GM10266 (cell line): Measurements from ENCODE around the gene KCNIP3.
"Not testable (repeated sequence)": the region's sequence is repeated elsewhere in the genome, so short reads cannot be mapped to it uniquely, and the experiment has no call there.

ENCODE experiments used
- DNase-seq: peaks from one replicate; pipeline ENCODE4 v3.0.0; 2012; ENCODE audit errors: extremely low spot score
- TF ChIP-seq, protein P1 (sequence below): IDR thresholded peaks from 2 replicates; pipeline ENCODE4 v1.5.1; 2012; ENCODE audit warnings: mild to moderate bottlenecking, low read depth; ENCODE audit not compliant: control insufficient read depth, insufficient read depth; ENCODE audit errors: missing control alignments

The KCNIP3 gene

DNA sequence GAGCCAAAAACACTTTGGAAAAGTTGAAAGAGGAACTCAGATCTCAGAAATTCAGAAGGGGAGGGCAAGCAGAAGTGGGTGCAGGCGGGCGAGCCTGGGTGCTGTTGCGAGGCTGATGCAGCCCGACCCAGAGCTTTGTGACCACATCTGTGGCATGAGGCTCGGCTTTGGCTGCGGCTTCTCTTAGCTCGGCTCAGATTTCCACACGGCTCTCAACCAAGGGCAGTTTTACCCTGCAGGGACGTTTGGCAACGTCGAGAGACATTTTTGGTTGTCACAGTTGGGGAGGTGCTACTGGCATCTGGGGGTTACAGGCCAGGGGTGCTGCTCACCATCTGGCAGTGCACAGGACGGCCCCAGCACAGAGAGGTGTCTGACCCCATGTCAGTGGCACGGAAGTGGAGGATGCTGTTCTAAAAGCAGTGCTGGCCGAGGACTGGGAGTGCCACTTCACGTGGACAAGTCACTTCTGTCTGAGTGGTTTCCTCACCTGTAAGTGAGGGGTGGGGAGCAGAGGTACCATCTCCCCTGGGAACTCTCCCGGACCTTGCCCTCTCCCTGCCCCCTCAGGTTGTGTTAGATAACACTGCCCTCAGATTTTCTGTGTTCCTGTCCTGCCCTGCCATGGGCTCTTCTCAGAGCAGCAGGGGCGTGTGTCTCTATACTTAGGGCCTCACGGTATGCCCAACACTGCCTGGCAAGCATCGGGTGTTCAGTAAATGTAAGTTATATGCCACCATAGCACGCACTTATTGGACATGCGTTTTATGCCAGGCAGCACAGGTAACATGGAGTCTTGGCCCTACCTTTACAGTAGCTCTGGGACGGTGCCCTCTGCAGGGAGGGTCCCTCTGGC, 56.7 kb downstream of the KCNIP3 start:
- TF ChIP-seq, protein P1, sequence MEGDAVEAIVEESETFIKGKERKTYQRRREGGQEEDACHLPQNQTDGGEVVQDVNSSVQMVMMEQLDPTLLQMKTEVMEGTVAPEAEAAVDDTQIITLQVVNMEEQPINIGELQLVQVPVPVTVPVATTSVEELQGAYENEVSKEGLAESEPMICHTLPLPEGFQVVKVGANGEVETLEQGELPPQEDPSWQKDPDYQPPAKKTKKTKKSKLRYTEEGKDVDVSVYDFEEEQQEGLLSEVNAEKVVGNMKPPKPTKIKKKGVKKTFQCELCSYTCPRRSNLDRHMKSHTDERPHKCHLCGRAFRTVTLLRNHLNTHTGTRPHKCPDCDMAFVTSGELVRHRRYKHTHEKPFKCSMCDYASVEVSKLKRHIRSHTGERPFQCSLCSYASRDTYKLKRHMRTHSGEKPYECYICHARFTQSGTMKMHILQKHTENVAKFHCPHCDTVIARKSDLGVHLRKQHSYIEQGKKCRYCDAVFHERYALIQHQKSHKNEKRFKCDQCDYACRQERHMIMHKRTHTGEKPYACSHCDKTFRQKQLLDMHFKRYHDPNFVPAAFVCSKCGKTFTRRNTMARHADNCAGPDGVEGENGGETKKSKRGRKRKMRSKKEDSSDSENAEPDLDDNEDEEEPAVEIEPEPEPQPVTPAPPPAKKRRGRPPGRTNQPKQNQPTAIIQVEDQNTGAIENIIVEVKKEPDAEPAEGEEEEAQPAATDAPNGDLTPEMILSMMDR = no peak
- no peak for DNase-seq

DNA sequence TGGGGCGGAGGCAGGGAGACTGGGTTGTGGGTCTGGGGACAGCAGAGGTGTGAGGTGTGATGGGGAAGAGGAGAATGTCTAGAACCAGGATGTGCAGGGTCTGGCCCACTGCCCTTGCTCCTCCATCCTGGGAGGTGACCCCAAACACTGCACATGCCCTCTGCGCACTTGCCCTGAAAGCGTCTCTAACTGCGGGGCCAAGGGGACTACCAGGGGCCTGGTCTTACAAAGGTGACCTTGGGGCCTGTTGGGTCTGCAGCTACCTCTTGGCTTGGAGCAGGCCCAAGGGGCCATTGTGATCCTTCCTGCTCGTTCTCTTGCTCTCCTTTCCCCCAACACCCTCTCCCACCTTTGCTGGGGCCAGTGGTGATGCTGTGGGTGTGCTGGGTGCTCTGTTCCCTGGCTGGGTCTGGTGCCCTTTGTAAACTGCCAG, 57.3 kb downstream of the KCNIP3 start:
- no peak for DNase-seq
- TF ChIP-seq, protein P1 = no peak

DNA sequence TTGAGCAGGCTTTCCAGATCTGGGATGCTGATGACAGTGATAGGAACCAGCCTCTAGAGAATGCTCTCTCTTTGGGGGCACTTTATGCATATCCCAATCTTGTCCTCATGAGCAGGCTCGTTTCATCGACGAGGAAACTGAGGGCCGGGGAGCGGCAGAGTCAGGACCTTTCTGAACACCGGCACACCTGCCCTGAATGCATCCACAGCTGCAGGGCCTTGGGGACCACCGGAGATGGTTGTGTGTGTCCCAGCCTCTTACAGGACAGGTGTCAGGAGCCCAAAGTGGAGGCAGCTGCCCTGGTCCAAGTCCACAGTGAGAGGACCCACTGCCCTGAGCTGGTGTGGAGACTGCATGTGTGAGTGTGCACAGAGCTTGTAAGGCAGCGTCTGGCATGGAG, 57.8 kb downstream of the KCNIP3 start:
- TF ChIP-seq, protein P1 = no peak
- DNase-seq = no peak

DNA sequence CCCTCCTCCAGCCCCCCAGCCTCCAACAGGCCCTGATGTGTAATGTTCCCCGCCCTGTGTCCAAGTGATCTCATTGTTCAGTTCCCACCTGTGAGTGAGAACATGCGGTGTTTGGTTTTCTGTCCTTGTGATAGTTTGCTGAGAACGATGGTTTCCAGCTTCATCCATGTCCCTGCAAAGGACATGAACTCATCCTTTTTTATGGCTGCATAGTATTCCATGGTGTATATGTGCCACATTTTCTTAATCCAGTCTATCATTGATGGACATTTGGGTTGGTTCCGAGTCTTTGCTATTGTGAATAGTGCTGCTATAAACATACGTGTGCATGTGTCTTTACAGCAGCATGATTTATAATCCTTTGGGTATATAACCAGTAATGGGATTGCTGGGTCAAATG, 58.3 kb downstream of the KCNIP3 start:
- DNase-seq = not testable (repeated sequence)

DNA sequence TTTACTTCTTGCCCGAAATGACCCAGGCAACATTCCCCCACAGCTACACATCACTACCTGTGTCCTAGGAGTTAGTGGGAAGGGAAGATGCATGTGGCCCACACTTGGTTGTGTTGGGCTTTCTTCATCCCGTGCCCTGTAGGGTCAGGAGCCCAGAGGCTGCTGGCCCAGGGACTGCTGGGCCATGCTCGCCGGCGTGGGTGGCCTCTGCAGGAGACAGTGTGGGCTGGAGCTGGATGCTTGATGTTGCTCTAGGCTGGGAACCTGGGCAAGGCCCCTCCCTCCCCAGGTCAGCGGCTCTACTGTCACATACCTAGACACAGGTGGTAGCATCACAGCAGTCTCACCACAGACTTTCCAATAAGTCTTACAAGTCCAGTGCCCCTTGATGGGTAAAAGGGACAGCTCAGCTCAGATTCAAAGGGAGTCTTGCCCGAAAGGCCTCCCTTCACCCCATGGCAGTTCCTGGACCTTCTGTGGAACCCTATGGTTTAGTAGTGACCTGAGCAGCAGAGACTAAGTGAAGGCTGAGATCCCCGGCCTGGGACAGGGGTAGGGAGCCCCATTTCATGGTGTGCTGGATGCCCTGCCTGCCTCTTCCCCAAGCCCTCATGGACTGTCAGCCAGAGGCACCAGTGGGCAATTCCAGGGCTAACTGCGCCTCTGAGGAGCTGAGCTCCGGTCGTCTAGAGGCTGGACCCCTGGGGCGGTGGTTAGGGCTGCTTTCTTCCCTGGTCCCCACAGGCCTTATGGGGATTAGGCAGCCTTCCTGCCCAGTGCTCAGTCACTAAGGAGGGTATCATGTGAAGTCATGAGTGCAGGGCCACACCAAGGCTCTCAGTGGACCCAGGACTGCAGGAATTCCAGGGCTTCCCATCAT, 59.9 kb downstream of the KCNIP3 start:
- TF ChIP-seq, protein P1 = no peak
- DNase-seq = no peak

DNA sequence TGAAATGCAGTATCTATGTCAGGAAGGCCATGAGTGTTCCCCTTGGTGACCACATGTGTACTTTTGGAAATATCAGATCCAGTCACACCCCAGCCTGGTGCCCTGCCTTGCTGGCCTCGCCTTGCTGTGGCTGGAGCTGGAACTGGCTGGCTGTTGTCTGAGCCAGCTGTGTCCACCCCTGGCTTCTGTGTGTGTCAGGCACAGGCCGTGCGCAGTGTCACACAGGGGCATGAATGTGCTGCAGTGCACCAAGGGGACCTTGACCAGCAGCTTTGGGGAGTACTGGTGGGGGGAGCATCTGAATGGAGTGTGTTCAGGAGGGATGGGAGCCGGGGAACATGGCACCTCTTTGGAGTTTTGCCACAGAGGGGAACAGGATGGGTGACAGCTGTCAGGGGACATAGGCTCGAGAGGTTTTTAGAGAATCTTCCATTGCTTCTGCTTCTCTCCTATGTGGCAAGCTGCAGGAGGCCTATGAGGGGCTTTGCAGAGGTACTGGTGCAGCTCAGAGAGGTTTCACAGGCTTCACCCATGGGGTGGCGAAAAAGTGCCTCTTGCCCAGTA, 60.7 kb downstream of the KCNIP3 start:
- TF ChIP-seq, protein P1 = no peak

DNA sequence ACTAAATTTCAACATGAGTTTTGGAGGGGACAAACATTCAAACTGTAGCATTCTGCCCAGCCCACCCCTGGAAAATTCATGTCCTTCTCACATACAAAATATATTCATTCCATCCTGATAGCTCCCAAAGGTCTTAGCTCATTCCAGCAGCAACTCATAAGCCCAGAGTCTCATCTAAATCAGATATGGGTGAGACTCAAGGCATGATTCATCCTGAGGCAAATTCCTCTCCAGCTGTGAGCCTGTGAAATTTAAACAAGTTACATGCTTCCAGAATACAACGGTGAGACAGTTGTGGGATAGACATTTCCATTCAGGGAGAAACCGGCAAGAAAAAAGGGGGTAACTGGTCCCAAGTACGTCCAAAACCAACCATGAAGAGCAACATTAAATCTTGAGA, 61.9 kb downstream of the KCNIP3 start:
- TF ChIP-seq, protein P1 = no peak
- no peak for DNase-seq

More for the DNA sequence above, 60.7 kb downstream of the KCNIP3 start:
- no peak for DNase-seq
